Keratinocyte (primary cell): ENCODE data around the gene WDFY2. TPM values are rescaled to one million over a fixed set of nuclear protein-coding genes. Genes with fewer than 3 reads are reported as not detected.

ENCODE experiments used
- DNase-seq: peaks from one replicate; pipeline ENCODE4 v3.0.0-alpha.2; 2011; ENCODE audit warnings: low read depth, missing footprints, low spot score
- FAIRE-seq: peaks from 2 replicates; lab custom pipeline; 2011; peaks lifted over from hg19 to GRCh38; lab: Jason Lieb, UNC
- H2AFZ ChIP-seq: 2 replicates; pipeline ENCODE4 v1.6.0; 2012; ENCODE audit warnings: low read length, control low read depth, inconsistent platforms; ENCODE audit not compliant: control insufficient read depth
- H3K27ac ChIP-seq: 2 replicates; pipeline ENCODE4 v1.5.1; 2011; ENCODE audit warnings: low read length; ENCODE audit not compliant: control insufficient read depth, insufficient read depth
- H3K27me3 ChIP-seq: 3 replicates; pipeline ENCODE4 v1.6.0; 2011; ENCODE audit warnings: low read length; ENCODE audit not compliant: control insufficient read depth, insufficient read depth; ENCODE audit errors: extremely low read depth
- H3K36me3 ChIP-seq, 2 experiments: 2 replicates in 1 of 2; 3 replicates in 1 of 2; pipeline ENCODE4 v1.5.1; 2011; ENCODE audit warnings: low read length in 2 of 2, mild to moderate bottlenecking in 1 of 2; ENCODE audit not compliant: control insufficient read depth in 2 of 2, insufficient read depth in 2 of 2; ENCODE audit errors: extremely low read depth in 1 of 2
- H3K4me1 ChIP-seq: 3 replicates; pipeline ENCODE4 v1.5.1; 2011; ENCODE audit warnings: low read length; ENCODE audit not compliant: control insufficient read depth, insufficient read depth; ENCODE audit errors: extremely low read depth
- H3K4me2 ChIP-seq: 3 replicates; pipeline ENCODE4 v1.6.0; 2011; ENCODE audit warnings: low read depth, low read length; ENCODE audit not compliant: control insufficient read depth, insufficient read depth; ENCODE audit errors: extremely low read depth
- H3K4me3 ChIP-seq, 3 experiments: fragments of 200-600 bp in 1 of 3; sonication (generic) in 1 of 3; 2 replicates in 2 of 3; 3 replicates in 1 of 3; pipeline ENCODE4 v1.5.1; 2011 to 2016; ENCODE audit warnings: low read length in 3 of 3, mild to moderate bottlenecking in 3 of 3, control low read depth in 2 of 3, inconsistent platforms in 1 of 3, low read depth in 1 of 3, mixed read lengths in 1 of 3, mixed run types in 1 of 3, moderate library complexity in 1 of 3; ENCODE audit not compliant: control insufficient read depth in 2 of 3, insufficient read depth in 2 of 3; ENCODE audit errors: extremely low read depth in 1 of 3
- H3K79me2 ChIP-seq: 2 replicates; pipeline ENCODE4 v1.6.0; 2012; ENCODE audit warnings: low read length; ENCODE audit not compliant: control insufficient read depth, insufficient read depth
- H3K9ac ChIP-seq: 3 replicates; pipeline ENCODE4 v1.6.0; 2011; ENCODE audit warnings: low read length; ENCODE audit not compliant: control insufficient read depth, insufficient read depth; ENCODE audit errors: extremely low read depth
- H3K9me1 ChIP-seq: 3 replicates; pipeline ENCODE4 v1.6.0; 2011; ENCODE audit warnings: low read length; ENCODE audit not compliant: control insufficient read depth, insufficient read depth; ENCODE audit errors: extremely low read depth
- H3K9me3 ChIP-seq: 2 replicates; pipeline ENCODE4 v1.5.1; 2012; ENCODE audit warnings: low read depth, low read length; ENCODE audit not compliant: control insufficient read depth
- H4K20me1 ChIP-seq: 3 replicates; pipeline ENCODE4 v1.6.0; 2011; ENCODE audit warnings: low read length; ENCODE audit not compliant: control insufficient read depth, insufficient read depth; ENCODE audit errors: extremely low read depth
- CTCF ChIP-seq, 3 experiments: IDR thresholded peaks in 1 of 3; conservative IDR thresholded peaks in 1 of 3; optimal IDR thresholded peaks in 1 of 3; 2 replicates in 2 of 3; 3 replicates in 1 of 3; pipeline versions ENCODE3 to v1.5.1; 2011; ENCODE audit warnings: low read length in 3 of 3, mild to moderate bottlenecking in 3 of 3, moderate library complexity in 2 of 3, control low read depth in 1 of 3, inconsistent platforms in 1 of 3; ENCODE audit not compliant: insufficient read depth in 2 of 3; ENCODE audit errors: extremely low read depth in 1 of 3
- EZH2 ChIP-seq: IDR thresholded peaks from one replicate; pipeline ENCODE4 v1.6.1; 2012; ENCODE audit warnings: inconsistent platforms, mild to moderate bottlenecking, low read length, moderate library complexity
- dilution Hi-C: fragments of 300-500 bp; cut with MboI; formaldehyde crosslinking; loops from one replicate; pipeline ENCODE4 v1.7.0; 2020; ENCODE audit warnings: low sequenced_read_pairs; ENCODE audit not compliant: extremely low pct_ligation_motif_present
- polyA plus RNA-seq, 5 experiments: library from polyadenylated mRNA; depleted of rRNA in 3 of 5; stranded (reverse) in 3 of 5; stranded (forward) in 1 of 5; unstranded in 1 of 5; fragments of >200 nt; gene quantifications; 1 replicate in 1 of 5; 2 replicates in 3 of 5; 3 replicates in 1 of 5; pipeline versions ENCODE4 v1.2.1 to v1.2.3, GENCODE V29; 2011 to 2012; ENCODE audit warnings: missing spikeins in 2 of 5, low read depth in 1 of 5, low replicate concordance in 1 of 5

The WDFY2 gene
- polyA plus RNA-seq, 1 donor (not counting 4 experiments of a cell fraction or from before 2014, with no cell fraction given), result 18.6 TPM

- no peak for DNase-seq
- Histone ChIP-seq H3K9me1 (no peaks in the 10 kb centered on the region), H3K9ac (no peak overlapping the region), H3K4me2 (no peak overlapping the region), H2AFZ (no peak overlapping the region), H3K36me3 (no peaks in the 10 kb centered on the region), H3K27me3 (no peaks in the 10 kb centered on the region), H3K27ac (no peak overlapping the region), H3K9me3 (no peaks in the 10 kb centered on the region), H3K4me1 (peaks cover 25% of the 10 kb centered on the region), H3K79me2 (no peaks in the 10 kb centered on the region), H4K20me1 (no peaks in the 10 kb centered on the region), H3K4me3 (no peak overlapping the region)
- no peak for TF ChIP-seq CTCF (optimal IDR thresholded peaks at IDR 0.05 in 1 of 3, IDR thresholded peaks at IDR 0.05 in 1 of 3, conservative IDR thresholded peaks at IDR 0.05 in 1 of 3; ENCODE audit: extremely low read depth in 1 of 3, insufficient read depth in 2 of 3, low read length in 3 of 3)
- no peak for TF ChIP-seq EZH2
- FAIRE-seq, result no peak
- dilution Hi-C loops, result no loop called here
Measured at GRCh38 chr13:51801631-51802099, 217.4 kb downstream of the WDFY2 start.

GRCh38 chr13:51802631-51803418 lies 218.6 kb downstream of the WDFY2 start:
- no peaks in the 10 kb centered on the region for H3K9me3 ChIP-seq
- no peak for TF ChIP-seq CTCF (optimal IDR thresholded peaks at IDR 0.05 in 1 of 3, IDR thresholded peaks at IDR 0.05 in 1 of 3, conservative IDR thresholded peaks at IDR 0.05 in 1 of 3; ENCODE audit: extremely low read depth in 1 of 3, insufficient read depth in 2 of 3, low read length in 3 of 3)
- no peak for TF ChIP-seq EZH2
- no peaks in the 10 kb centered on the region for H3K79me2 ChIP-seq
- H3K9me1 ChIP-seq, result no peaks in the 10 kb centered on the region
- H2AFZ ChIP-seq, result no peak overlapping the region
- peak overlapping the region; percentile 90 for H3K9ac ChIP-seq
- FAIRE-seq (no peak), DNase-seq (no peak)
- H3K4me1 ChIP-seq, result peaks cover 25% of the 10 kb centered on the region
- H3K27me3 ChIP-seq, result no peaks in the 10 kb centered on the region
- H3K4me3 ChIP-seq, result peak overlapping the region; percentile 65 to 79 (median 77)
- no peaks in the 10 kb centered on the region for H3K36me3 ChIP-seq
- H3K4me2 ChIP-seq, result peak overlapping the region; percentile 94
- peak overlapping the region; percentile 87 for H3K27ac ChIP-seq
- dilution Hi-C loops, result no loop called here
- H4K20me1 ChIP-seq, result no peaks in the 10 kb centered on the region
